Activated T-helper 1 cell treated with Interleukin-2 at 50 U/mL for 16 hours (primary cell): Measurements from ENCODE around the gene ROPN1.
A peak's percentile ranks its signal among the peaks of the same experiment; 100 is the strongest.
"Not testable (repeated sequence)": the region's sequence is repeated elsewhere in the genome, so short reads cannot be mapped to it uniquely, and the experiment has no call there.

Experiments used
- DNase-seq: peaks from one replicate; pipeline ENCODE4 v3.0.0-alpha.2; 2020; ENCODE audit warnings: low read depth

Gene ROPN1

DNA sequence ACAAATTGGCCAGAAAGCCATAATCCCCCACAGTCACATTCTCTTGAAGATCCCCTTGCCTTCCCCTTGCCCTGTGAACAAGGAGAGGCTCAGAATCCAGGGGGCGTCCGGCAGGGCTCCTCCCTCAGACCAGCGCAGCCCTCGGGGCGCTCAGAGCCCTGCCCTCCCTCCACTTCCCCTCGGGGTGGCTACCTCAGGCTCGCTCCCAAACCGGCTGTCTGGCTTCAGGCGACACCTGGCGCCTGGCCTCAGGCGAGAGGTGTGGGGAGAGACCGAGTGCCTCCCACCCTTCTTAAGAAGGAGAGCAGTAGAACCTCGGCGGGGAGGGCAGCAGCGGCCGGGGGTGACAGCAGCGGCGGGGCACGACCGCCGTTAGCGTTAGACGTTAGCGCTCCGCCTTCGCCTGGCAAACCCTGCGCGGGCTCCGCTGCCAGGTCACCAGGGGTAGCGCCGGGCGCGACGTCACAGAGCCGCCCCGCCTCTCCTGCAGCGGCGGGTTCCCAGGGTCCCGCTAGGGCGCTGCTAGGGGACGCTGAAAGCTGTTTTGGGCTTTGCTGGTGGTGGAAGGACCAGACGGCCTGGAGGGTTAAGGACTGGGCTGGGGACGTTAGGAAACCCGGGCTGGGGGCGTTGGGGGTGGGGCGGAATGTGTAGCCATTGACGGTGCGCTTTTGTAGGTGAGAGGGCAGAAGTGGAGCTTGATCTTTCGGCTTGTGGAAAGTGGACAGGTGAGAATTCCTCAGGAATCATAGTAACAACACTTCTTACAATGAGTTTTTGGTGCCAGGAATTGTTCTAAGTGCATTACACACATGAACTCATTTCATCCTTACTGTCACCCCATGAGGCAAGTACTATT lies at the start of gene ROPN1:
ROPN1 (minus strand) TSS at position 395 of the 859 bp plus-strand sequence. CDS start 11,643 bp downstream, outside the sequence.
- DNase-seq: not testable (repeated sequence)

DNA sequence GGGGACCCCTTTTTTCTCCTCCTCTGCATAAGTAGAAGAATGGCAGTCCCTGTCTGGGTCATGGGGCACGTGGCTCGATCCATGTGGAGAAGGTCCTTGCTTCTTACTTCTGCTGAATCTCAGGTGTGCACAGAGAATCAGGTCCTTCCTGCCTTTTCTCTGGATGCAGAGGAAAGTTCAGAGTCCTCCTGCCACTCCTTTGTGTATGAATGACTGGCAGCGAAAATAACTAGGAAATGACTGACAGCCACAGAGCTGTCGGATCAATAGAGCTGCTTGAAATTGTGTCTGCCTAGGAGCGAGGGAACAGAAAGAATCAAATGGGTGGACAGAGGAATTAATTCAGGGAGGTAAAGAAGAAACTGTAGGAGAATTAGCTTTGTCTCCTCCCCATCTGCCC lies 49.6 kb upstream of the ROPN1 start:
- no peak for DNase-seq

DNA sequence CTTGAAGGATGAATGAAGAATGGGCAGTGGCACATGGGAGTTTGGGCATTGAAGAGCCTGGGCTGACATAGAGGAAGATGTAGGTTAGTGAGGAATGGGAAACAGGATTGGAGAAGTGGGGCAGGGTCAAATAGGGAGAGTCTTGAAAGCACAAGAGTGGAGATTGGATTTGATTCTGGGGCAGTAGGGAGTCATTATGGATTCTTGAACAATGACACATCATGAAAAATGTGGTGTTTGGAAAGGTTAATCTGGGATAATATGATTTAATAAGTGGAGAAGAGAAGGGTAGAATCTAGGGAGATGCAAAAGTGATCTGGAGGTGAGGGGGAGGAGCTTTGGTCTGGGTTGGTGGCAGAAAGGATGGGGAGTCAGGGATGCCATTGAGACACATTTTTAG lies 45.4 kb upstream of the ROPN1 start:
- no peak for DNase-seq

DNA sequence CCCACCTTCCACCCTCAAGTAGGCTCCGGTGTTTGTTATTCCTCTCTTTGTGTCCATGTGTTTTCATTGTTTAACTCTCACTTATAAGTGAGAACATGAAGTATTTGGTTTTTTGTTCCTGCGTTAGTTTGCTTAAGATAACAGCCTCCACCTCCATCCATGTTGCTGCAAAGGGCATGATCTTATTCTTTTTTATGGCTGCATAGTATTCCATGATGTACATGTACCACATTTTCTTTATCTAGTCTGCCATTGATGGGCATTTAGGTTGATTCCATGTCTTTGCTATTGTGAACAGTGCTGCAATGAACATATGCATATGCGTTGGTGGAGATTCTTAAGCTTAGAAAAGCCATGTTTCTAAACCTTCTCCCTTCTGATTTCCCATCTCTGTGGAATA lies 44.3 kb upstream of the ROPN1 start:
- DNase-seq: not testable (repeated sequence)

DNA sequence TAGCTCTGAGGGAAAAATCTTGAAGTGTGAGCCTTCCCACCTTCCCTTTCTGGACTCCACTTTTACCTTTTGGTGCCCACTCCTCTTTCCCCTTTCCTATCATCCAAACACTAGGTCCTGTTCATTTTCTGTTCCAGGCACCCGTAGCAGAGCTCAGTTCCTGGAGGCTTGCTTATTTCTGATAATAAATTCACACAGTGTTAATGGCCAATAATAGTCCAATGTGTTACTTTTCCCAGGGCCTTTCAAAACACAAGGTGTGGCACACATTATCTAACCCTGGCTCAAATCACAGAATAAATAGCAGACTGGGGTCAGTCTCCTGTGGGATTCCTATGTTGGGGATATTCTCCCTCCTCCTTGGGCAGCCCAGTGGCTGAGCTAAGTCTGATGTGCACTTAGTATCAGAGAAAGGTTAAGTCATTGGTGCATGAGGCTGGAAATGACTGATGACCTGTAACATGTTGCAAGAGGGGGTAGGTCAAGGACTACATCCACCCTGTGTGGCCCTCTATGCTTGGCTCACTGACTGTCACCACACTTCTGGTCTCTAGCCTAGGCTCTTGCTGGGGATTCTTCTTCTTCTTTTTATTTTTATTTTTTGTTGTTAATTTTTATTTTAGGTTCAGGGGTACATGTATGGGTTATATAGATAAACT lies 43.7 kb upstream of the ROPN1 start:
- no peak for DNase-seq

DNA sequence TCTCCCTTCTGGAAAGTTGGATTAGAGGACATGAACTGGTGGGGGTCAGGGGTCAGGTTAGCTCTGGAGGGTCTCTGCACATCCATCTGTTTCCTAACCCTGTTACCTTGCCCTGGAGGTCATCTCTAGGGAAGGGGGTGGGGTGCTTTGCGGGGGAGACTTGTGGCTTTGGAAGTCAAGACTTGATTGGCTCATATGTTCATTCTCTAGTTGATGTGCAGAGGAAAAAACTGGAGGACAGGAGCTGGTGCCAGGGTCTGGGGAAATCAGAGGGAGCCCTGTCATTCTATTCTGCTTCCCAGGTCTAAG lies 42.9 kb upstream of the ROPN1 start:
- DNase-seq: no peak

DNA sequence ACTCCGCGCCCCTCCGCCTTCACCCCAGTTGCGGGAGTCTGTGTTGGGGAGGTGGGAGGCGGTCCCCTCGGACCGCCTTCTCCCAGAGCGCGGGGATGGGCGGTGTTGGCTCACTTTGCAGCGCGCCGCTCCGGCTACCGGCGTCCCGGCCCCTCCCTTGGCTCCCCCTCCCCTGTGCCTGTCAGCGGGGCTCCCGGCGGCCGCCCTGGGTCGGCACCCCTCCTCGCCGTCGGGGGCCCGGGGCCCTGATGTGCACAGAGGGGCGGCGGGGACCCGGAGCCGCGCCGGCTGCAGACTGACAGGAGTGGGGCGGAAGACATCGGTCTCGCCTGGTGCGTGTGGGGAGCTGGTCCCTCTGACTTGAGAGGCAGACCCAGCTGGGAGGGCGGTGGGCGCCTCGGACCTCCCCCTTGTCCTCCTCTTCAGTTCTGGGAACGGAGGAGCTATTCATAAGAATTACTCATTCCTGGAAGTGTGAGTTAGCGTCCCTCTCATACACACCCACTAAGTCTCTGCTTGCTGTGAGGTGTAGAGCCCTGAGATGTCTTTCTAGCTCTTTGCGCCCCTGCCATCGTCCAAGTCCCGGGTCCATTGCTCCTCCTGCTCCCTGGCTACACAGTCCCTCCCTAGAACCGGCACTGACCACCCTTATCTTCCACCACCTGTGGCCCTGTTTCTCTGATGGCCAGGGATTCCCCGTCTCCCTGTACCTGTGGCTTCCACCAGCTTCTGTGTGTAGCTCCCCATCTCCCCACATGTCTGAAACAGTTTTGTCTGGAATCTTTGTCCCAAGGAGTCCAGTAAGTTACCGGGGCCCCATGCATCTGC lies 42.3 kb upstream of the ROPN1 start:
- DNase-seq: no peak

DNA sequence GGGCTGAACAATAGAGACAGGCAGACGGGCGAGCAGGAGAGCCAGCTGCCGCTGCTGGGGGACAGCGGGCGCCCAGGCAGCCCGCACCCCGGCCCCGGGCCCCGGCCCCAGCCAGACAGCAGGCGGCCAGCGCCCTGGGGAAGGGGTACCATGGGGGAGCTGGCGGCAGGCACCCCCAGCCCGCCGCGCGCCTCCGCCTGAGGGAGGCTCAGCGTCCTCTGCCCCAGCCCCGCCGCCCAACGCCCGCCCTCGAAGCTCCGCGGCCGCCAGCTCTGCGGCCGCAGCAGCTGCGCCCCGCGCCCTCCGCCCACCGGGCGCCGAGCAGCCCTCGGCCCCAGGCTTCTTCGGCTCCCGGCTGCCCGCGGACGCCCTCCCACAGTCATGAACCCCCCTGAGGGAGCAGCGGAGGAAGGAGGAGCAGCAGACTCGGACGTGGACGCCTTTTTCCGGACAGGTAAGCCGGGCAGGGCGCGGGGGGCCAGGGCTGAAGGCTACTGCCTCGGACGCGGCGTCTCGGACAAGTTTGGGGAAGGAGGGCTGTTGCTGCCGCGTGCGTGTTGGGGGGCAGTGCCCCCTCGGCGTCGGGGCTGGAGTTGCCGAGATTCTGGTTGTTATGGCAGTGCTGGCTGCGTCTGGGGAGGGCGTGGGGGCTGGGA lies 41.6 kb upstream of the ROPN1 start, which contains the start of gene KALRN:
KALRN (plus strand) TSS at position 10 of the 656 bp plus-strand sequence.
- no peak for DNase-seq

DNA sequence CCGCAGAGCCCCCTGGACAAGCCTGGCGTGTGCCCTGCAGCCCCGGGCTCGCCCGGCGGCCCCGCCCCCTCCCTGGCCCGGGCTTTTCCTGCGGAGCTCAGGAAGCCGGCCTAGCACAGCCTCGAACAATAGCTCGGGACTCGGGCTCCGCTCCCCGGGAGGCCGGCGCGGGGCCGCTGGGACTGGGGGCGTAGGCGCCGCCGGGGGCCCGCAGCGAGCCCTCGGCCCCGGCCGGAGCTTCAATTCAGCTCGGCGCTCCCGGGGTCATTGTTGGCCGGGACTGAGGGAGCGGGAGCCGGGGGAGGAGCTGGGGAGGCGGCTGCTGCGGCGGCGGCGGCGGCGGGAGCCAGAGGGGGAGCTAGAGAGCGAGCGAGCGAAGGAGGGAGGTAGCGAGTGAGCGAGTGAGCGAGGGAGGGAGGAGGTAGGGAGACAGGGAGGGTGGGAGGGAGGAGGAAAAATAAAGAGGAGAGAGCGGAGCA lies 41.0 kb upstream of the ROPN1 start:
- peak; percentile 29 for DNase-seq

DNA sequence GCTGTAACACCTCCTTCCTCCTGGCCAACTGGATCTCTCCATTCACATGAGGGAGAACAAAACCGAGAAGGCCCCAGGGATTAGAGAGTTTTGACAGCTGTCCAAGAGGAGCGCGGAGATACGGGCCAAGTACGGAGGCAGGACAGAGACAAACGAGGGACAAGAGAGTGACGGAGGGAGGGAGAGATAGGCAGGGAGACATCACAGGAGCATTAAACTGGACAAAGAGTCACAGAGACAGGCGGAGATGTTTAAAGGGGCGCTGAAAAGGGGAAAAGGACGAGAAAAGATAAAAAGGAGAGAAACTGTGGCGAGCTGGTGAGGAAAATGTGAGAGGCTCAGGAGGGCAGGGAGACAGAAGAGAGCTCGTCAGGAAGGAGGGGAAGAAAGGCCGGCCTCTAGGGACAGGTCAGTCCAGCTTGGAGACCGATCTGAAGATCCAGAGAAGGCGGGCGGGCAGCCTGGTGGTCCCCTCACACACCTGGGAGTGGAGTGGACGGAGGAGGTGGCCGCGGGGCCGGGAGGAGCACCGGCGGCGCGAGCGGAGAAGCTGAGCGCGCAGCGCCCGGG lies 40.5 kb upstream of the ROPN1 start:
- DNase-seq: no peak

DNA sequence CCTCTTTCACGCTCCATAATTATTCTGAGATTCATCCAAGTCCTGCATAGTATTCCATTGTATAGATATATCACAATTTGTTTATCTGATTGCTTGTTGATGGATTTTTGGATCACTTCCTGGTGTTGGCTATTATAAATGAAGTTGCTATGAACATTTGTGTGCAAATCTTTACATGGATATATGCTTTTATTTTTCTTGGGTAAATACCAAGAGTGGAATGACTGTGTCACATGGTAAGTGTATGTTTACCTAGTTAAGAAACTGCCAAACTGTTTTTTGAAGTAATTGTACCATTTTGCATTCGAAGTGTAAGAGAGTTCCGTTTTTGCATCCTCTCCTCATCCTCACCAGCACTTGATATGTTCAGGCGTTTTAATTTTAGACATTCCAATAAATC lies 34.6 kb upstream of the ROPN1 start:
- no peak for DNase-seq

DNA sequence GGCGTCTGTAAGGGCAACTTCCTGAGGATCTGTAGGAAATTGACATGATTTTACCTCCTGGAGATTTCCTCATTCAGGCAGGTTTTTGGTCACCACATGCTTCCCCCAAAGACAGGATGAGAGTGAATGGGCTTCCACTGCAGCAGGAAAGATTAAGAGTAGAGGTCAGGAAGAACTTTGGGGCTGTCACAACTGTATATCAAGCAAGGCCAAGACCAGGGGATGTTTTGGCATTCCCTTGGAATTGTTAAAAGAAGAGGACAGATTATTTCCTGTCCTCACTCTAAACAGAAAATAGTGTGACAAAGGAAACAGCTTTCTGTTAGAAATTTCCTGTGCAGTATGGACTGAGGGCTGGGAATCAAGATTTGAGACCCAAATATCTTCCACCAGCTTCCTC lies 31.6 kb upstream of the ROPN1 start:
- not testable (repeated sequence) for DNase-seq

DNA sequence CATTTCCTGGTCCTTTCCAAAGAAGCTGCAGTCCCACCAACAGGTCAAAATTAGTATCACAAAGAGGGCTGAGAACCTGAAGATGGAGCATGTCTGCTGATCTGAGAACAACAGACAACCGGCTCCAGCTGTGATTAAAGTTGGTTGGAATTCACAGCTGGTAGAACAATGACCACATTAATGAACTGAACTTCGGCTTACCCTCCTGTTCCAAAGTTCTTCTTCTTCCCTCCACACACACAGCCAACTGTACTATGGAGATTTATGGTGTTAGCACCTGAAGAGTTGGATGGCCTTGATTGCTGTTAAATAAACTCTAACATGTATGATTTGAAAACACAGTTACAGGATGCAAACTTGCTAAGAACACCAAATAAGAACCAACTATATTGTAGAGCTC lies 27.4 kb upstream of the ROPN1 start:
- no peak for DNase-seq

DNA sequence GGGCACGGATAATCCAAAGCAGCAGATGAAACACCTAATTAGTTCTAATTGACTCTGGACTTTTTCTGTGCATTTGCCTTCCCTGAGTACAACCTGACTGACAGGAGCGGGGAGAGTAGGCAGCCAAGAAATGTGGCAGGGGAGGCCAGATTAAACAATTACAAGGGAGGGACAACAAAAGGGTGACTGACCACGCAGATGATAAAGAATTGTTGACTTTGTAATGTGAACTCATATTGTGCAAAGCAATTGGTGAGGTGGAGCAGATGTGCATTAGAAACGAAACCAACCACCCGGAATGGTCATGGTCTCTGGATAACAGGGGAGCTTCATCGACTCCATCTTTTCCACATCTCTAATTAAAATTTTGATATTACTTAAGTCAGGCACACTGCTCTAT lies 25.6 kb upstream of the ROPN1 start:
- DNase-seq: not testable (repeated sequence)

DNA sequence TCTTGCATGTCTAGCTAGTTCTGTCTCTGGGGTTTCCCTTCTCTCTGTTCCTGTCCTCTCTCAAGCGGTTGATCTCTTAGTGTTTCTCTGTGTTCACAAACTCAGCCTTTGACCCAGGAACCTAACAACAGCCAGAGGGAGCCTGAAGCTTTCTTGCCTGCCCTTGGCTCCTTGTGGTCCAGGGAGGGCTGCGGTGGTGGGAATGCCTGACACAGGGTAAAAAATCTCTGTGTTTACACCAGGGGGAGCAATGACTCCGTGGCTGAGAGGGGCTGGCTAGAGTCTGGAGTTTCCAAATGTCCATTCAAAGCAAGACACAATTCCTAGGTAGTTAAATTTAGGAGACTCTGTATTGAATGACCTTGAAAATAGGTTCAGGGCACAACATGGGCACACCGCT lies 24.6 kb upstream of the ROPN1 start:
- DNase-seq: not testable (repeated sequence)

DNA sequence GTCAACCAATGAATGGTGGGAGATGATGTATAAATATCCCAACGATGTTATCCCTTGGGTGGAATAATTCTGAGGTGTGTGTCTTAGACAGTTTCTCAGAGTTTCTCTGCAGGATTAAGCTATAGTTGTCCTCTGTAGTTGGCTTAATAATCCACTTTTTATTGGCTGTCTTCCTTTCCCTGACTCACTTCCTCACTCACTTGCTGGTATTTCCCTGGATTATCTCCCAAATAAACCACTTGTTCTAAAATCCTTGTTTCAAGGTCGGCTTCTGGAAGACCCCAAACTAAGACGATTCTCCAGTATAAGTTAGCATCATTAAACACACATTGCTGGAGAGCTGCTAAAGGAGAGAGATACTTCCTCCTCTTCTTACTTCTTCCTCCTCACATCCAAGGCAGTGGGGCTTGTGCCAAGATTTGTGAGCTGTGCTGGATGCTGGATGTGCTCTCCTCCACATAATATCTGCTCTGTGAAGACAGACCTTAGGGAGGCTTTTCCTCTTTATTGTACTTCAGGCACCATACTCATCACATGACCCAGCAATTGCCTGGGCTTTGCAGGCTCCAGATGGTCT lies 22.5 kb upstream of the ROPN1 start:
- DNase-seq: no peak

DNA sequence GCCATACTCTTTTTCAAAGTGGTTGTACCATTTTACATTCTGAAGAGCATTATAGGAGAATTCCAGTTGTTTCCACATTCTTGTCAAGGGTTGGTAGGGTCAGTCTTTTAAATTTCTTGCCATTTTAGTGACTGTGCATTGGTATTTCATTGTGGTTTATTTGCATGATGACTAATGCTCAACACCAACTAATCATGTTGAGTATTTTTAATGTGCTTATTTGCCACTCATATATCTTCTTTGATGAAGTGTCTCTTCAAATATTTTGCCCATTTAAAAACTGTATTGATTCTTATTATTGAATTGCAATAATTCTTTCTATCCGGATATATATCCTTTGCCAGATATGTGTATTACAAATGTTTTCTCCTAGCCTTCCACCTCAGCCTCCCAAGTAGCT lies 16.4 kb upstream of the ROPN1 start:
- DNase-seq: not testable (repeated sequence)

DNA sequence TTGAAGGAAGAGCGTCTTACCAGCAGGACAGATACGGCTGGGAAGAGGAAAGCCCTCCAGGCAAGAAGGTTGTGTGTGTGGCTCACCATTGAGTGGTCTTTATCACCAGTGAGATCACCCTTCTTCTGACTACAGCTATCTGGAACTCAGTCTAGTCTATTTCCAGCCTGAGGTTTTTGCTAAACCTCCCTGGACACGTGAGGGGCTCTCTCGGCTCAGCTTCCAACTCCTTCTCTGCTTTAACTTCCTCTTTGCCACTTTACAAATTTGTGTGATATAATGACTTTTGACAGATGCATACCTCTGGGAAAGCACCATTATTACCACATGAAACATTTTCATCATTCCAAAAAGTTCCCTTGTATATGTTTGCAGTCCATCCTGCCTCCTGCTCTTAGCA lies 15.3 kb upstream of the ROPN1 start:
- no peak for DNase-seq

DNA sequence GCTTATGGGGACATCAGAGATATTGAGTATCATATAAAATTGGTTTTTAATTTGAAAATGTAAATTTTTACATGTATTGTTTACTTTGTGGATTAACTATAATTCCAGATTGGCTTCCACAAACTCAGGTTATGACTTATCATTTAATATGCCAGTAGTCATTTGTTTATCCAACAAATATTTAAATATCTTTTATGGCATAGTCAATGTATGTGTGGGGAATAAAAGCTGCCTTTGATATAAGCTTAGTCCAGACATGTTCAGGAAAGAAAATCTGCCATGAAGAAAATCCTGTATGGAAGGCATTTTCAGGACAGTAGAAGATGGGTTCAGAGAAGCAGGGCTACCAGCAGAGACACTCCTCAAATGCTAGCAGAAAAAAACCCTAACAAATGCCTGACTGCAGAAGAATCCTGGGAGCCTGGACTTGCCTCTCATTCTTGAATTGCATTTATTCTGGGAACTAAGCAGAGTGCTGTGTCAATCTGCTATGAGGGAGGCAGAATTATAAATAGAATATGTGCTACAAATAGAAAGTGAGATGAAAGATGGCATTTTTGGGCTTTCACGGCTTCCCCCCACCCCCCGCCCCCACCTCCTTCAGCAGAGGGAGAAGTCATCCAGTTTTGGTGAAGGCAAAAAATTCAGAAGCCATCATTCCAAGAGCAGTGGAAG lies 10.6 kb upstream of the ROPN1 start:
- DNase-seq: not testable (repeated sequence)

DNA sequence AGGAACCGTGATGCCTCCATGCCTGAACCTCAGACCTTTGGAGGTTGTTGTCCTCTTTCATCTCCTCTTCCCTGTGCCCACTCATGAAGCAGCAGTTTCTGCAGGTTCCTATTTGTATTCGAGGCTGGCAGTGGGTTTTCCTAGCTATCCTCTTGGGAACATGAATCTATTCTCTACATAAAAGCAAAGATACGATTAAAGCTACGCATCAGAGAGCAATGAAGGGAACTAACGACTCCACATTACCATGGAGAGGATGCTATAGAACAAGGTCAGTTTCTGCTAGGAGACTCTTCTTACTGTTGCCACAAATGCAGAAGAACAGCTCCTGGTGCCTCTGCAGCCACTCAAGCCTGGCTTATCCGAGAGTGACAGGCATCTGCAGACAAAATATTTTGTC lies 9.4 kb upstream of the ROPN1 start:
- DNase-seq: not testable (repeated sequence)

DNA sequence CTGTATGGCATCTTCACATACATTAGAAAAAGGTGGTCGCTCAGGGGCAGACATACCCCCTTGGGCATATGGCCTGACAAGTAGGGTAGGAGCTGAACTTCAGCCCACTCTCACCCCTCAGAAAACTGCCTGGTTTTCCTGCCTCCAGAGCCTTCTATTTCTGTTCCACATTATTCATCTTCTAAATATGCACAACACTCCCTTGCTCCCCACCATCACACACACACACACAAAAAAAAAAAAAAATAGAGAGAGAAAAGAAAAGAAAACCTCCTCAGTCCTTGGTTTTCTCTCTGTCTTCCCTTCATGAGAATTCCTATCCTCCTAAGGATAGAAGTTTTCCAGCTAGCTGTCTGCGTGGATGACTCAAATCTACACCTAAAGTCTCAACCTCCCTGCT lies 5.6 kb upstream of the ROPN1 start:
- no peak for DNase-seq
